NCI-H2227 (cell line): ENCODE measurements around the gene FOXP1.

ENCODE experiments used
- DNase-seq: peaks from one replicate; lab custom pipeline; 2025; ENCODE audit not compliant: unreplicated experiment; lab: John Stamatoyannopoulos, UW

The FOXP1 gene

GRCh38 chr3:71067977-71068654 is 515.4 kb downstream of the FOXP1 start:
- no peak for DNase-seq

- DNase-seq: no peak
These were observed 516.7 kb downstream of the FOXP1 start for GRCh38 chr3:71066849-71067261.

GRCh38 chr3:71066356-71066755 is 517.2 kb downstream of the FOXP1 start:
- no peak for DNase-seq

- no peak for DNase-seq
These were observed 517.8 kb downstream of the FOXP1 start for GRCh38 chr3:71065764-71066013.

- no peak for DNase-seq
These were observed 518.4 kb downstream of the FOXP1 start for GRCh38 chr3:71064956-71065763.

- DNase-seq: peak; percentile 9
These were observed 519.1 kb downstream of the FOXP1 start for GRCh38 chr3:71064291-71064955.

GRCh38 chr3:71063773-71064290 is 519.7 kb downstream of the FOXP1 start:
- no peak for DNase-seq

GRCh38 chr3:71062952-71063772 is 520.4 kb downstream of the FOXP1 start:
- no peak for DNase-seq

GRCh38 chr3:71062037-71062932 is 521.2 kb downstream of the FOXP1 start:
- no peak for DNase-seq

GRCh38 chr3:71061581-71061980 is 521.9 kb downstream of the FOXP1 start:
- no peak for DNase-seq

GRCh38 chr3:71061037-71061436 is 522.5 kb downstream of the FOXP1 start:
- DNase-seq: no peak

- no peak for DNase-seq
These were observed 523.0 kb downstream of the FOXP1 start for GRCh38 chr3:71060536-71060935.

- DNase-seq: no peak
These were observed 526.0 kb downstream of the FOXP1 start for GRCh38 chr3:71057526-71057894.

- DNase-seq: no peak
These were observed 527.2 kb downstream of the FOXP1 start for GRCh38 chr3:71056327-71056726.

GRCh38 chr3:71055257-71056001 is 528.1 kb downstream of the FOXP1 start:
- no peak for DNase-seq

- no peak for DNase-seq
These were observed 529.2 kb downstream of the FOXP1 start for GRCh38 chr3:71054312-71054711.

- no peak for DNase-seq
These were observed 530.0 kb downstream of the FOXP1 start for GRCh38 chr3:71053495-71053894.

GRCh38 chr3:71052716-71053115 is 530.8 kb downstream of the FOXP1 start:
- DNase-seq: no peak

GRCh38 chr3:71051893-71052687 is 531.4 kb downstream of the FOXP1 start:
- no peak for DNase-seq
